ENCODE measurements around the gene MISFA.

Gene MISFA

GRCh38 chr11:18624161-18624560 is 24.6 kb downstream of the MISFA start:
- TF ChIP-seq CTCF (IDR thresholded peaks at IDR 0.05): no peak

GRCh38 chr11:18632841-18633240 is 33.3 kb downstream of the MISFA start:
- TF ChIP-seq CTCF (IDR thresholded peaks at IDR 0.05): no peak

GRCh38 chr11:18633256-18634139 is 33.9 kb downstream of the MISFA start:
- no peak for TF ChIP-seq CTCF (IDR thresholded peaks at IDR 0.05)

GRCh38 chr11:18634140-18635032 is 34.8 kb downstream of the MISFA start, which contains the start of gene SPTY2D1:
Gene SPTY2D1, minus strand, starts transcription at chr11:18634342. Its CDS starts 85 bp downstream, at chr11:18634257.
- no peak for TF ChIP-seq CTCF (IDR thresholded peaks at IDR 0.05)

- TF ChIP-seq CTCF (IDR thresholded peaks at IDR 0.05): no peak
Observed at GRCh38 chr11:18641677-18642076, 42.1 kb downstream of the MISFA start.

GRCh38 chr11:18650353-18650752 is 50.8 kb downstream of the MISFA start:
- TF ChIP-seq CTCF (IDR thresholded peaks at IDR 0.05): no peak

- TF ChIP-seq CTCF (IDR thresholded peaks at IDR 0.05): peak; percentile 87
Observed at GRCh38 chr11:18650859-18651557, 51.4 kb downstream of the MISFA start.

All from LNCAP (cell line).